ENCODE data around the gene DBNDD2.
A peak's percentile ranks its signal among the peaks of the same experiment; 100 is the strongest.

Gene DBNDD2

GRCh38 chr20:45410887-45411286 is 2.8 kb downstream of the DBNDD2 start:
- H3K27me3 Mint-ChIP-seq: no peaks in the 10 kb centered on the region
- H3K4me3 Mint-ChIP-seq: no peak overlapping the region
- DNase-seq (ENCODE audit: low spot score in 2 of 2) (no peak), ATAC-seq (replicated peaks; ENCODE audit: extremely low read depth, poor library complexity, severe bottlenecking) (no peak)
- peaks cover 6% of the 10 kb centered on the region for H3K36me3 Mint-ChIP-seq (ENCODE audit: insufficient read depth)
- peaks cover 15% of the 10 kb centered on the region for H3K4me1 Mint-ChIP-seq
- H3K9me3 Mint-ChIP-seq: no peaks in the 10 kb centered on the region
- no peak overlapping the region for H3K27ac Mint-ChIP-seq (ENCODE audit: low read depth)

- Mint-ChIP-seq H3K4me1 (peaks cover 25% of the 10 kb centered on the region), H3K27me3 (no peaks in the 10 kb centered on the region), H3K4me3 (no peak overlapping the region), H3K27ac (ENCODE audit: low read depth) (no peak overlapping the region), H3K9me3 (no peaks in the 10 kb centered on the region), H3K36me3 (ENCODE audit: insufficient read depth) (peaks cover 14% of the 10 kb centered on the region)
- ATAC-seq (replicated peaks; ENCODE audit: extremely low read depth, poor library complexity, severe bottlenecking) (no peak), DNase-seq (ENCODE audit: low spot score in 2 of 2) (no peak)
Observed at GRCh38 chr20:45412653-45413052, 4.6 kb downstream of the DBNDD2 start.

GRCh38 chr20:45413479-45413878 is 5.4 kb downstream of the DBNDD2 start:
- Mint-ChIP-seq H3K27ac (ENCODE audit: low read depth) (no peak overlapping the region), H3K36me3 (ENCODE audit: insufficient read depth) (peaks cover 16% of the 10 kb centered on the region), H3K9me3 (no peaks in the 10 kb centered on the region), H3K4me3 (no peak overlapping the region), H3K27me3 (no peaks in the 10 kb centered on the region), H3K4me1 (peaks cover 27% of the 10 kb centered on the region)
- ATAC-seq (replicated peaks; ENCODE audit: extremely low read depth, poor library complexity, severe bottlenecking) (no peak), DNase-seq (ENCODE audit: low spot score in 2 of 2) (no peak)

- H3K4me3 Mint-ChIP-seq: peak within 1 kb of the TSS; percentile 93
- H3K27me3 Mint-ChIP-seq: no peaks in the 10 kb centered on the region
- H3K36me3 Mint-ChIP-seq (ENCODE audit: insufficient read depth): peaks cover 27% of the 10 kb centered on the region
- peak; percentile 97 for ATAC-seq (replicated peaks; ENCODE audit: extremely low read depth, poor library complexity, severe bottlenecking)
- H3K9me3 Mint-ChIP-seq: no peaks in the 10 kb centered on the region
- peak within 1 kb of the TSS; percentile 91 for H3K27ac Mint-ChIP-seq (ENCODE audit: low read depth)
- peaks cover 38% of the 10 kb centered on the region for H3K4me1 Mint-ChIP-seq
- DNase-seq (ENCODE audit: low spot score in 2 of 2): peak; percentile 80 to 86
Observed at GRCh38 chr20:45415822-45416637, 7.9 kb downstream of the DBNDD2 start, which contains the start of gene PIGT. PIGT (plus strand) TSS chr20:45416141; CDS start chr20:45416157, 16 bp downstream.

- H3K27me3 Mint-ChIP-seq: no peaks in the 10 kb centered on the region
- peaks cover 38% of the 10 kb centered on the region for H3K4me1 Mint-ChIP-seq
Observed at GRCh38 chr20:45416917-45417316, 8.8 kb downstream of the DBNDD2 start.

GRCh38 chr20:45419188-45420091 is 11.4 kb downstream of the DBNDD2 start:
- Mint-ChIP-seq H3K27me3 (no peaks in the 10 kb centered on the region), H3K27ac (ENCODE audit: low read depth) (peak overlapping the region; percentile 54), H3K4me1 (peaks cover 38% of the 10 kb centered on the region), H3K36me3 (ENCODE audit: insufficient read depth) (peaks cover 47% of the 10 kb centered on the region), H3K4me3 (no peak overlapping the region), H3K9me3 (no peaks in the 10 kb centered on the region)
- DNase-seq (ENCODE audit: low spot score in 2 of 2) (no peak), ATAC-seq (replicated peaks; ENCODE audit: extremely low read depth, poor library complexity, severe bottlenecking) (no peak)

More at GRCh38 chr20:45416917-45417316, 8.8 kb downstream of the DBNDD2 start:
- ATAC-seq (replicated peaks; ENCODE audit: extremely low read depth, poor library complexity, severe bottlenecking): no peak
- H3K9me3 Mint-ChIP-seq: no peaks in the 10 kb centered on the region
- H3K4me3 Mint-ChIP-seq: peak overlapping the region; percentile 93
- no peak for DNase-seq (ENCODE audit: low spot score in 2 of 2)
- H3K36me3 Mint-ChIP-seq (ENCODE audit: insufficient read depth): peaks cover 33% of the 10 kb centered on the region
- H3K27ac Mint-ChIP-seq (ENCODE audit: low read depth): peak overlapping the region; percentile 91

GRCh38 chr20:45420125-45420524 is 12.0 kb downstream of the DBNDD2 start:
- no peaks in the 10 kb centered on the region for H3K27me3 Mint-ChIP-seq
- ATAC-seq (replicated peaks; ENCODE audit: extremely low read depth, poor library complexity, severe bottlenecking): no peak
- H3K36me3 Mint-ChIP-seq (ENCODE audit: insufficient read depth): peaks cover 50% of the 10 kb centered on the region
- no peak for DNase-seq (ENCODE audit: low spot score in 2 of 2)
- no peaks in the 10 kb centered on the region for H3K9me3 Mint-ChIP-seq
- H3K4me3 Mint-ChIP-seq: no peak overlapping the region
- no peak overlapping the region for H3K27ac Mint-ChIP-seq (ENCODE audit: low read depth)
- H3K4me1 Mint-ChIP-seq: peaks cover 36% of the 10 kb centered on the region

- no peaks in the 10 kb centered on the region for H3K9me3 Mint-ChIP-seq
Observed at GRCh38 chr20:45423700-45424099, 15.6 kb downstream of the DBNDD2 start.

GRCh38 chr20:45425561-45425960 is 17.5 kb downstream of the DBNDD2 start:
- H3K36me3 Mint-ChIP-seq (ENCODE audit: insufficient read depth): peaks cover 43% of the 10 kb centered on the region
- ATAC-seq (replicated peaks; ENCODE audit: extremely low read depth, poor library complexity, severe bottlenecking) (no peak), DNase-seq (ENCODE audit: low spot score in 2 of 2) (no peak)
- no peaks in the 10 kb centered on the region for H3K4me1 Mint-ChIP-seq
- H3K27me3 Mint-ChIP-seq: no peaks in the 10 kb centered on the region
- no peaks in the 10 kb centered on the region for H3K9me3 Mint-ChIP-seq
- H3K4me3 Mint-ChIP-seq: no peak overlapping the region
- no peak overlapping the region for H3K27ac Mint-ChIP-seq (ENCODE audit: low read depth)

More at GRCh38 chr20:45423700-45424099, 15.6 kb downstream of the DBNDD2 start:
- H3K36me3 Mint-ChIP-seq (ENCODE audit: insufficient read depth): peaks cover 48% of the 10 kb centered on the region
- DNase-seq (ENCODE audit: low spot score in 2 of 2) (no peak), ATAC-seq (replicated peaks; ENCODE audit: extremely low read depth, poor library complexity, severe bottlenecking) (no peak)
- H3K4me3 Mint-ChIP-seq: no peak overlapping the region
- no peak overlapping the region for H3K27ac Mint-ChIP-seq (ENCODE audit: low read depth)
- H3K4me1 Mint-ChIP-seq: peaks cover 9% of the 10 kb centered on the region
- no peaks in the 10 kb centered on the region for H3K27me3 Mint-ChIP-seq

GRCh38 chr20:45426320-45427016 is 18.4 kb downstream of the DBNDD2 start:
- DNase-seq (ENCODE audit: low spot score in 2 of 2) (no peak), ATAC-seq (replicated peaks; ENCODE audit: extremely low read depth, poor library complexity, severe bottlenecking) (no peak)
- Mint-ChIP-seq H3K36me3 (ENCODE audit: insufficient read depth) (peaks cover 36% of the 10 kb centered on the region), H3K9me3 (no peaks in the 10 kb centered on the region), H3K27ac (ENCODE audit: low read depth) (no peak overlapping the region), H3K27me3 (no peaks in the 10 kb centered on the region), H3K4me3 (no peak overlapping the region), H3K4me1 (peaks cover 4% of the 10 kb centered on the region)

- Mint-ChIP-seq H3K4me3 (no peak overlapping the region), H3K27me3 (no peaks in the 10 kb centered on the region), H3K27ac (ENCODE audit: low read depth) (no peak overlapping the region), H3K36me3 (ENCODE audit: insufficient read depth) (peaks cover 29% of the 10 kb centered on the region), H3K9me3 (no peaks in the 10 kb centered on the region), H3K4me1 (peaks cover 12% of the 10 kb centered on the region)
- DNase-seq (ENCODE audit: low spot score in 2 of 2) (no peak), ATAC-seq (replicated peaks; ENCODE audit: extremely low read depth, poor library complexity, severe bottlenecking) (no peak)
Observed at GRCh38 chr20:45427236-45428149, 19.4 kb downstream of the DBNDD2 start.

All from central memory CD8-positive, alpha-beta T cell (primary cell).